Middle frontal gyrus (tissue), 1 donor: ENCODE measurements around the gene HIP1R.

Source experiments
- DNase-seq: peaks from one replicate; pipeline ENCODE4 v3.0.0-alpha.2; 2015; ENCODE audit warnings: low spot score; ENCODE audit errors: extremely low spot score

HIP1R gene

DNA sequence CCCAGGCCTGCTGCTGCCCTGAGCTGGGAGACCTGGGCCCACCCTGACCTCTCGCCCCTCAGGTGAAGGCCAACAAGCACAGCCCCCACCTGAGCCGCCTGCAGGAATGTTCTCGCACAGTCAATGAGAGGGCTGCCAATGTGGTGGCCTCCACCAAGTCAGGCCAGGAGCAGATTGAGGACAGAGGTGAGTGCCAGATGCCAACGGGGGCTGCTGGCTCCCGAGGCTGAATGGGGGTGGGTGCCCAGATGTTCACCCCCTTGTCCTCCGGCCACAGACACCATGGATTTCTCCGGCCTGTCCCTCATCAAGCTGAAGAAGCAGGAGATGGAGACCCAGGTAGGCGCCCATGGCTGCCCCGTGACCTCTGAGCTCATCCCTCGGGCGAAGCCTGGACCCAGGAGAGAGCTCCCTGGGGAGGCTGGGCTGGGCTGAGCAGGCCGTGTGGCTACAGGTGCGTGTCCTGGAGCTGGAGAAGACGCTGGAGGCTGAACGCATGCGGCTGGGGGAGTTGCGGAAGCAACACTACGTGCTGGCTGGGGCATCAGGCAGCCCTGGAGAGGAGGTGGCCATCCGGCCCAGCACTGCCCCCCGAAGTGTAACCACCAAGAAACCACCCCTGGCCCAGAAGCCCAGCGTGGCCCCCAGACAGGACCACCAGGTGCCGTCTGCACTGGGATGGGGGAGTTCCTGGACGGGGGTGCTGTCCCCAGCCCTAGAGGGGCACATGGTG lies 25.8 kb downstream of the HIP1R start:
- no peak for DNase-seq

DNA sequence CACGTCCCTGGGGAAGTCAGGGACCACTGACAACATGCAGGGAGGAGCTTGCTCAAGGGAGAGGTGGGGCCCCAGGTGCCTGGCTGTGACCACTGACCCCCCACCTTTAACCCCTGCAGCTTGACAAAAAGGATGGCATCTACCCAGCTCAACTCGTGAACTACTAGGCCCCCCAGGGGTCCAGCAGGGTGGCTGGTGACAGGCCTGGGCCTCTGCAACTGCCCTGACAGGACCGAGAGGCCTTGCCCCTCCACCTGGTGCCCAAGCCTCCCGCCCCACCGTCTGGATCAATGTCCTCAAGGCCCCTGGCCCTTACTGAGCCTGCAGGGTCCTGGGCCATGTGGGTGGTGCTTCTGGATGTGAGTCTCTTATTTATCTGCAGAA lies 26.3 kb downstream of the HIP1R start:
- no peak for DNase-seq

DNA sequence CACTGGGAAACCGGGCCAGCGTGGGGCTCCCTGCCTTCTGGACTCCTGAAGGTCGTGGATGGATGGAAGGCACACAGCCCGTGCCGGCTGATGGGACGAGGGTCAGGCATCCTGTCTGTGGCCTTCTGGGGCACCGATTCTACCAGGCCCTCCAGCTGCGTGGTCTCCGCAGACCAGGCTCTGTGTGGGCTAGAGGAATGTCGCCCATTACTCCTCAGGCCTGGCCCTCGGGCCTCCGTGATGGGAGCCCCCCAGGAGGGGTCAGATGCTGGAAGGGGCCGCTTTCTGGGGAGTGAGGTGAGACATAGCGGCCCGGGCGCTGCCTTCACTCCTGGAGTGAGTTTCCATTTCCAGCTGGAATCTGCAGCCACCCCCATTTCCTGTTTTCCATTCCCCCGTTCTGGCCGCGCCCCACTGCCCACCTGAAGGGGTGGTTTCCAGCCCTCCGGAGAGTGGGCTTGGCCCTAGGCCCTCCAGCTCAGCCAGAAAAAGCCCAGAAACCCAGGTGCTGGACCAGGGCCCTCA lies 26.9 kb downstream of the HIP1R start:
- DNase-seq: no peak

DNA sequence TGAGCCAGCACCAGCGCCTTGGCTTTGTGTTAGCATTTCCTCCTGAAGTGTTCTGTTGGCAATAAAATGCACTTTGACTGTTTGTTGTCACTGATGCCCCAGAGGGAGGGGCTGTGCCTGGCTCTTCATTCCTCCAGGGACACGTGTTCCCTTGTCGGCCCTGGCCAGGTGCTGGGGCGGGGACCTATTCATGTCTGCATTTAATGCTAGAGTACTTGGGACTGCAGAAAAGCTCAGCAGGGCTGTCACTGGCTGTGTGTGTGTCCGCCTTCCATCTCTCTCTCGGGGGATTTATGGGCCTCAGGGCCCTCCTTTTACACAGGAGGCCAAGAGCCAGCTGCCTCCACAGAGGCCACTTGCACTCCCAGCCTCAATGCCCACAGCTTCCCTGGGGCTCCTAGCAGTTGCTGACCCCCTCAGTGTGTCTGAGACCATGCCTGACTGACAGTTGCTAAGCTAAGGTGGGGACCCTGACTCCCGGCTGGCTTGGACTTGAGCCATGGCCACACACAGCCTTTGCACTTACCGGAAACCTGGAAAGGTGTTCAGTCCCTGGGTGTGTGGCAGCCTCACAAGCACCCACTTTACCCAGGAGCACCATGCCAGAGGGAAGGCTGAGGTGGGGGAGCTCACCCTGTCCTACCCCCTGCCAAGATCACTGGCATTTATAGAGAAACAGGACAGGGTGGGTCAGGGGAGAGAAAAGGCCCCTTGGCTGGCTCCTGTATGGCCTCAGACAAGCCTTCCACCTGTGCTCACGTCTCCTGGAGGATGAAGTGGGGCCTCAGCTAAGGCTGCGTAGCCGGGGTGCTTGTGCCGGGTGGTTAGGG lies 27.8 kb downstream of the HIP1R start:
- DNase-seq: no peak

DNA sequence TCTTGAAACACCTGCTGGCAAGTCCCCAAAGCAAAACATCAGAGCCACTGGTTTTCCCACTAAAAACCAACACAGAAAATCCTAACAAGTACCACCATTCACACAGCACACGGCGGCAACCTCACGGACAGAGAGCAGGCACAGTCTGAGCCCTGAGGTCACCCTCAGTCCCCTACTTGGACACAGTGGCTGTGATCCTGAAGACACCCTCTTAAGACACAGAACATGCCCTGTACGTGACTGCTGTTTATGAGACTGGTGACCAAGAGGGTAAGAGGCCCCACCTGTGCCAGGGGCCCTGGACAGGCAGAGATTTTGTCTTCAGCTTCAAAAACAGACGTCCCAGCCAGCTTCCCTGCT lies 29.6 kb downstream of the HIP1R start:
- DNase-seq: no peak

DNA sequence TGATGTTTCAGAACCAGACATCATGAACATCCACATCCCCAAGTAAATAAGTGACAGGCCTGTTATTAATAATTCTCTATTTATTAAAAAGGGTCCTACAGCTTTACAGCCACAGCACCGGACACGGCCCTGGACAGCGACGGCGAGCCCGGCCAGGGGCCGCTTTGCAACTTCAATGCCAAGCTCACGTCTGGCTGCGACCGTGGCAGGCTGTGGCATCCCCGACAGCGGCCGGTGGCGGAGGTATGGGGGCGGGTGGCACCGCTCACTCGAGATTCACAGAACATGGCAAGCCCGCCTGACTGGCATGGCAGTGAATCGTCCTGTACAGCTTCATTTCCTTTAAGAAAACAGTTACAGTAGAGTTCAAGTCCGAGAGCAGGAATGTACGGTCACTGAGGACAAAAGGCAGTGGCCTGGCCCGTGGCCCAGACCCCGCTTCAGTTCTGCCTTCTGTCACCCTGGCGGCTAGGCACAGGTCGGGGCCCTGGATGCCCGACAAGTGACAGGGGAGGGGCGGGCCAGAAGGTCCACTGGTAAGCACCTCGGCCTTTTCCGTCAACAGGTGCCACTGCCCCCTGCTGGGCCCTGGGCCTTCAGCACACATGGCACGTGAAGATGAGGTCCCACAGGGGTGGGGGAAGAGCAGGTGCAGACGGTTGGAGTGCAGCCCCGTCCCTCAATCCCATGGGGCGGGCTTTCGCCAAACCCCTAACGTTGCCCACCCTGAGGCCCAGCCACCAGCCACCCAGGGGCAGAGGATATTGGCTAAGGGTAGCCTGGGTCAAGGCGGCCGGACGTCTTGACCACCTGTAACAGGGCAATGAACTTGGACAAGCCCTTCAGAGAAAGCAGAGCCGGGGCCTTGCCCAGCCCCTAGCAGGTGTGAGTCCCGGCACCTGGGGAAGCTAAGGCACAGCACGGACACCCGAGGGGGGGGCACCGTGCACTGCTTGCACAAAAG lies 30.3 kb downstream of the HIP1R start:
- no peak for DNase-seq

DNA sequence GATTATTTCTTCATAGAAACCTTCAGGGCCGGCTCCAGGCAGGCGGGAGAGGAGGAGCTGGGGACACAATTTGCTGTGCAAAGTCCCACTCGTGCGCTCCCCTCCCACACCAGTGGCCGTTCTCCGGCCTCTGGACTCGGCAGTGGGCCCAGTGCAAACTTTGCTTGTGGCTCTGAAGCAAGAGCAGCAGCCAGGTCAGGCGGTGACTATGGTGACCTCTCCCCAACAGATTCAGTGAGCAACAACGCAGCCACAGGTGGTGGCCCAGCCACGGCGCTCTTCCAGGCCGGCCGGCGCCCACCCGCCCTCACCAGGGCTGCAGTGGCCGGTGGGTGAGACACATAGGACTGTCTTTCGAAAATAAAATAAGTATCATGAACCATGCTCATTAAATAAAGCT lies 31.1 kb downstream of the HIP1R start:
- no peak for DNase-seq

DNA sequence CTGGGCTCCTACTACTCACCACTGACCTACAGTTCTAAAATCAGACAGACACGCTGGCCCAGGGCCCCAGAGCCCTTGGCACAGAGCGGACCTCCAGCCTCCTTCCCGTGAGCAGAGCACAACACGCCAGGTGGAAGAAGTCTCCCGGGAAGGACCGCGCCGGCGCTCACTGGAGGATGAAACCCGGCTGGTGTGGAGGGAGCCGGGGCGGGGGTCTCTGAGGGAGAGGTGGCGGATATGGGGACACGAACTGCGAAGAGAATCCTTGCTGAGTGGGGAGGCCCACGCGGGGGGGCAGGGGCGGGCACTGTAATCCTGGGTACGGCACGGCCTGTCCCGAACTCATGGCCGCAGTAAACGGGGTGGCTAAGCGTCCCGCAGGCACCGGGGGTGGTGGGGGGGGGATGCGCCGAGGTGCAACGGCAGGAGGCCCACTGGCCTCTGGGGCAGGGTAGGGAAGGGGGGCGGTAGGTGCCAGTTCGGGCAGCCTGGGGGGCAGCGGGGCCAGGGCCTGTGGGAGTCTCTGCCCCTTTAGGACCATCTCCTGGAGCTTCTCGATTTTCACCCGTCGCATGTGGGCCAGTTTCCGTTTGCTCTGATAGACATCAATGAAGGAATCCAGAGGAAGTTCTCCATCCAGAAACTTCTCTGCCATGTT lies 31.8 kb downstream of the HIP1R start:
- no peak for DNase-seq

DNA sequence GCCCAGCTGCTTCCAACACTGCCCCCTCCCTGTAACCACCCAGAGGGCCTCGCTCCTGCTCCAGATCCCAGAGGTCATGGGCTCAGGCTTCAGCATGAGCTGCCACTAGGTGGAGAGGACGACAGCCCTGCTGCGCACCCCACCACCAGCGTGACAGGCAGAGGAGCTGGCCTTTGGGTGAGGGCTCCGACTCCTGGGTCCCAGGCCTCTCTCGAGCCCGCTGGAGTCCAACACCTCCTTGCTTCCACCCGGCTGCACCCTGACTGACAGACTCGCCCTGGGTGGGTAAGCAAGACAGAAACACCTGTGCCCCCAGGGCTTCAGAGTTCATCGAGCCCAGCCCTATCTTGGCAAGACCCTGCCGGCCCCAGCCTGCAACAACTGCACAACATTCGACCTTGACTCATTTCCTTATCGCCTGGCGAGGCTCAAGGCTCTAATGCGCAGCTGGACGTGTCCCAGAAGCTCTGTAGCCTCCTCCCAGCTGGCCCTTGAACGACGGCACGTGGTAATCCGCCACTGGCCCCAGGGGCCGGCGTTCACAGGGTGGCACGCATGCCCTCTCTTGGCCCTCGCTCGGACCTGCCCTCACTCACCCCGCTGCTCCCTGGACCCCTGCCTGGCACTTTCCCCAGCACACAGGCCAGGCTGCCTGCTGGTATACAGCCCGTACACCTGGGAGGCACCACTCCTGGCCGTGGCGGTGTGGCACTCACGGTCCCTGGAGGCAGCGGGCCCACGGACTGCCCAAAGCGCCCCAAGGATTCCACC lies 32.6 kb downstream of the HIP1R start:
- DNase-seq: no peak

DNA sequence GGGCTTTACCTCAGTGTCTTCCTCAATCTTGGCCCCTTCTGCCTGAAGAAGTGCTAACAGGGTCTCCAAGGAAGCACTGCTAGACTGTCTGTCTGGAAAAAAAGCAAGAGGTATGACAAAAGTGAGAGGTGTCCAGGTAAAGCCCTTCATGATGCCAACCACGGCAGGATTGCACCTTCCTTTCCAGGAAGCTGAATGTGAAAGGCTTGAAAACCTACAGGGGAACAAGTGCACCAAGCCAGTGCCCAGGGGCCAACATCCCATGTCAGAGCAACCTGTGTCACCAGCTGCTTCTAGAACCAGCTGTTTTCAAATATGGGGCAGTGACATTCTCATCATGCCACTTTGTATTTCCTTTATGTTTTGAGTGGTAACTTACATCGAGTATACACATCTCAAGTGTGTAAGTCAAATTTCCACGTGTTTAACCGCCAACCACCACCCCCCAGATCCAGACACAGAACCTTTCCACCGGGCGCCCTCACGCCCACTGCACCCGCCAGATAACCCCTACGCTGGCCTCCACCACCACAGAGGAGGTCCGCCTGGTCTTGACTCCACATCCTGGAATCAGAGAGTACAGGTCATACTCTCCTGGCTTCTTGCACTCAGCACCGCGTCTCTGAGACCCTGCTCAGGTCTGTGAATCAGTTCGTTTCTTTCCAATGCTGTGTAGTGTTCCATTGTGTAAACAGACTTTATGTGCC lies 33.4 kb downstream of the HIP1R start:
- no peak for DNase-seq

DNA sequence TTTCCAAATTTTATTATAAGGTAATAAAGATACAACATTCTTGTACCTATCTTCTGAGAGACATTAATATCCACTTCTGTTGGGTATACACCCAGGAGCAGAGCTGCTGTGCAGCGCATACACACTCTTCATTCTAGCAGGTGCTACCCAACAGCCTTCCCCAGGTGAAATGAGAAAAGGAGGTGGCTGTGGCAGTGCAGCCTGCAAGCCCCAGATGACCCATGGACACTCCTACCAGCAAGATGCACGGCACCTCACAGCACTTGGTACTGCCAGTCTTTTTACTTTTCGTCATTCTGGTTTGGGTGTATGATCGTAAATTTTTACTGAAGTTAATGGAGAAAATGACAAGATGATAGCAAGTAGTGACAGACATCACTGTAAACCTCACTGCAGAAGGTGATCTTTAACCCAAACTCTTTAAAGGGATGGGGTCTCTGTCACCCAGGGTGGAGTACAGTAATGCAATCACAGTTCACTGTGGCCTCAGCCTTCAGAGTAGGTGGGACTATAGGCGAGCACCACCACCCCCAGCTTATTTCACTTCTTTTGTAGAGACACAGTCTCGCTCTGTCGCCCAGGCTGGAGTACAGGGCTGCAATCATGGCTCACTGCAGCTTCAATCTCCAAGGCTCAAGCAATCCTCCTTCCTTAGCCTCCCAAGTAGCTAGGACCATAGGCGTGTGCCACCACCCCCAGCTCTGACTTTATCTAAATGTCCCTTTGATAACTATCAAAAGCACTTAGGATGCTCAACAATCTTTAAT lies 34.1 kb downstream of the HIP1R start:
- no peak for DNase-seq

DNA sequence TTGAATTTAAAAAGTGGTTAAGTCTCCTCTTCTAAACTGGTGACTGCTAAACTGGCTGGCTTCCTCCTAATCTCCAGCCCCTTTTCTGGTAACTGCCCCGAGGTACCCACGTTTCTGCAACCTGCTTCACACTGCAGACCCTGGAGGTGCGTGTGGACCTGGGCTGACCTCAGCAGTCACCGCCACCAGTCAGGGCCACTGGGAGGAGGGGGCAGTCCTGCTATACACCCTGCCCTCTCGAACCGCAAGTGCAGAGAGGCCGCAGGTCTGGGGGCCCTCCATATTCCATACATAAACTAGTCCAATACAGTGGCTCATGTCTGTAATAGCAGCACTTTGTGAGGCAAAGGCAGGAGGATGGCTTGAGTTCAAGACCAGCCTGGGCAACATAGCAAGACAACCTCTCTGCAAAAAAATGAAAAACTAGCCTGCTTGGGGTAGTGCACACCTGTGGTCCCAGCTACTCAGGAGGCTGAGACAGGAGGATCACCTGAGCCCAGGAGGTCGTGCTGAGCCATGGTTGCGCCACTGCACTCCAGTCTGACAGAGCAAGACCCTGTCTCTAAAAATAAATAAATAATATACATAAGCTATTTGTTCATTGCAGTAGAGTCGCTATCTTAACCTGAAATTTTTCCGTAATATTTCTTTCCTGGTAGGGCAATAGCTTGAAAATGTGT lies 35.0 kb downstream of the HIP1R start:
- DNase-seq: no peak

DNA sequence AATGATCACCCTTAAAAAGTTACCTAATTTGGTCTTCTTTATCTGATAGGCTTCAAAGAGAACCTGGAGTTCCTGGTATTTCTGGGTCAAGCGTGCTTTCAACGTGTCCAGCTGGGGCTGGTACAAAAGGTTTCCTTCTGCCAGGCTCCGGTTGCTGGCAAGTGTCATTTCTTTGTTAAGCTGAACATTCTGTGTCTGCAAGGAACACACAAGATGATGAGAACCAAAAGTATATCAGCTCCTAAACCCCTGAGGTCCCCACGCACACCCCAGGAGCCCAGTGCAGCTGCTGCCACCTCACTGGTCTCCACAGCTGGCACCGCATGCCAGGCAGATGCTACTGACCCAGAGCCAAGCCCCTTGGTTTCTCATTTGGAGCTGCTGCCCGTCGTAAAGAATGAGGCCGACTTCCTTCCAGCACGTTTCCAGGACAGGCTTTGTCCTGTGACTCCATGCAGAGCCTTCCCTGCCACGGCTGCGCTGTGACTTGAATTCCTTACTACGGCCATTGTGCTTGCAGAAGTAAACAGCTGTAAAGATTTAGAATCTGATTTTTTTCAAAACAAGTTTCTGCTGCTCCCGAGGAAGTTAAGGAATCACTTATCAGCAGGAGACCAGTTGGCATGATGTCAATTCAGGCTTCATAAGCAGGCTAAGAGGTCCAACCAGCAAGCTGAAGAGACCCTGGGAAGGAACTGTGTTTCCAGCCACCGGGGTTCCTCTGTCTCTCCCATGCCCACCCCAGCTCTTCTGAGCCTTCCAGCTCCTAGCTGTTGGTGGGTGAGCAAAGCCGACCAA lies 35.8 kb downstream of the HIP1R start:
- DNase-seq: no peak

DNA sequence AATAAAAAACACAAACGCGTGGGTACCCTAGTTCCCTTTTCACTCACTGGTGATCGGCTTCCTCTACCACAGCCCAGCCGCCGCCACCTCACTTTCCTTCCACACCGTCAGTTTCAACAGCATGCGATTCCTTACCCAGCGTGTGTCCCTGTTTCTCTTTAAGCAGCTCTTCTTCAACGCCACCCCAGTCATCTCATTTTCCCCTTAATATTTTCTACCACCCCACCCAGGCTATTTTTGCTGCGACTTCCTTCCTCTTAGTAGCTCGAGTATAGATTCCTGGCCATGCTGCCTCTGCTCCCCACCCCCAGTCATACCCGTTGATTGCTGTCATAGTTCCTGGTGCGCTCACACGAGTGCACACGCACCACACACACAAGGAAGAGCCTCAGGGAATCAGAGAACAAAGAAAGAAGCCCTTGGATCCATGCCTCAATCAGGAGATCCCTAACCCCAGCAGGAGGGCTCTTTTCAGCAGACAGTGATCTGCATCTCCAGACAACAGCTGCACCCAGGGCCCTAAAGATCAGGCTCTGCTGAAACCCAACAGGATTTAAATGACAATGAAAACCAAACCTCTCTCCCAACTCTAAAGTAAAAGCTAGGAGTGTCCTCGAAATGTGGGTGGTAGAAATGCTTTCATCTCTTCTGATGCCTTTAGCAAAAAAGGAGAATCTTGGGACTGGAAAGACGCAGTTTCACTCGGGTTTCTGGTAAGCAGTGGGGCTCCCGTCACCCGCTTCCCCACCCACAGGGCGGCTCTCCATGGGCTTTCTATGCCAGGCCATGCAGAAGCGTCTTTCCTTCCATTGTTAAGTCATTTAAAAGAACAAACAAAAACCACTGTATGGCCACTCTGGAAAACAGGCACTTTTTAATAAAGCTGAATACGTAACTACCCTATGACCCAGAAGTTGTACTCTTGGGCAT lies 36.9 kb downstream of the HIP1R start:
- DNase-seq: no peak

DNA sequence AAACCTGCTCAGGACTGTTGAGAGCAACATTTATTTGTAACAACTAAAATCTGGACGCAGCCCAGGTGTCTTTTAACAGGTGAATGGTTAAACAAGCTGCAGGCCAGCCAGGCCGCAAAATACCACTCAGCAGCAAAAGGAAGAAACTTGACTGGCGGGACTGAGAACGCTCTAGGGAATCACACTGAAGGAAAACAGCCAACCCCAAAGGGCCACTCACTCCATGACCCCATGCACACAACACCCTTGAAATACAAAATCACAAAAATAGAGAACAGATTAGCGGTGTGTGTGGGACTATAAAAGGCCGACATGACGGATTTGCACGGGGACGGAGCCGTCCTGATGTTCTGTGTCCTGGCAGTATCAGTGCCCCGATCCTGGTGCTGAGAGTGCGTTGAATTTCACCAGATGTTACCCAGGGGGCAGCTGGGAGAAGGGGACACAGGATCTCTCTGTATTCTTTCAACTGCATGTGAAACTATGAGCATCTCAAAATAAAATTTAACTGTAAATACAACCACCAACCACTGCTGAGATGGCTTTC lies 37.6 kb downstream of the HIP1R start:
- DNase-seq: no peak

DNA sequence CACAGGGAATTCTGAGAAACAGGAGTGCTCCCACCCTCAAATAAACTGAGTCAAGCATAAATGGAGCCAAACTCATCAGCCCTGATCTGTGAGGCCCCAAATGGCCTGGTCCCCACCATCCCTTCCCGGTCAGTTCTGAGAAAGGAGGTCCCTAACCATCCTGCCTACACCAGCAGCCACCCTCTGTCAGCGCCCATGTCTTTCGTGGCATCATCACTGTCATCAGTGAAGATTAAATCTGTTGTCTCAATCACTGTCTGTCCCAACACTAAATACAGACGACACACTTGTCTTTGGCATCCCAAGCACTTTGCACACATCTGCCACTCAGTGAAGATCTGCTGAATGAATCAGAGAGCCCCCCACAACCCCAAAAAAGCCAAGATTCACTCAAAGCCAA lies 38.3 kb downstream of the HIP1R start:
- DNase-seq: no peak
